B cell (primary cell): ENCODE results near the gene CRMP1. TPM values are rescaled to one million over a fixed set of nuclear protein-coding genes. Genes with fewer than 3 reads are reported as not detected.

Experiments
- ATAC-seq: fragments of 200-7000 bp; cut with Tn5 transposase; one replicate; pipeline ENCODE4 v1.10.0; 2021; ENCODE audit warnings: low read depth, mild to moderate bottlenecking, moderate number of reproducible peaks, moderate library complexity
- CTCF ChIA-PET: fragments of 350-600 bp; sonication (Branson Sonifier 250); formaldehyde crosslinking; loops from one replicate; lab custom pipeline; 2021; ENCODE audit warnings: antibody characterized with exemption, inconsistent platforms; lab: Charles Lee
- POLR2A ChIA-PET: fragments of 350-600 bp; sonication (Branson Sonifier 250); formaldehyde crosslinking; loops from one replicate; lab custom pipeline; 2021; ENCODE audit warnings: antibody characterized with exemption; lab: Charles Lee
- DNase-seq: peaks from one replicate; pipeline ENCODE4 v3.0.0; 2013
- H2AFZ ChIP-seq: 2 replicates; pipeline ENCODE4 v1.6.1; 2012; ENCODE audit warnings: mild to moderate bottlenecking, low read depth, low read length; ENCODE audit not compliant: insufficient read depth, poor library complexity, severe bottlenecking
- H3K27ac ChIP-seq, 2 donors: 1 replicate in 1 of 2; 2 replicates in 1 of 2; pipeline ENCODE4 v1.5.1; 2012 to 2013; ENCODE audit warnings: low read length in 2 of 2, mild to moderate bottlenecking in 2 of 2, moderate library complexity in 1 of 2
- H3K27me3 ChIP-seq, 4 experiments: fragments of 200-600 bp in 1 of 4; sonication (generic) in 1 of 4; replicated peaks in 1 of 4; 1 replicate in 2 of 4; 2 replicates in 2 of 4; pipeline versions ENCODE4 v1.6.1 to v1.7.0; 2013 to 2016; ENCODE audit warnings: low read length in 3 of 4, mild to moderate bottlenecking in 2 of 4, mixed read lengths in 1 of 4, moderate library complexity in 1 of 4; ENCODE audit not compliant: insufficient read depth in 4 of 4, control insufficient read depth in 3 of 4; ENCODE audit errors: control extremely low read depth in 1 of 4
- H3K36me3 ChIP-seq, 2 experiments: replicated peaks in 1 of 2; 1 replicate in 1 of 2; 2 replicates in 1 of 2; pipeline versions ENCODE4 v1.6.1 to v1.7.1; 2013; ENCODE audit warnings: low read length in 1 of 2; ENCODE audit not compliant: insufficient read depth in 2 of 2, control insufficient read depth in 1 of 2; ENCODE audit errors: control extremely low read depth in 1 of 2, extremely low read depth in 1 of 2
- H3K4me1 ChIP-seq, 2 donors: fragments of 200-600 bp in 1 of 2; sonication (generic) in 1 of 2; 1 replicate in 1 of 2; 2 replicates in 1 of 2; pipeline versions ENCODE4 v1.5.1 to v1.6.1; 2013 to 2017; ENCODE audit warnings: low read length in 2 of 2; ENCODE audit not compliant: control insufficient read depth in 2 of 2, insufficient read depth in 2 of 2
- H3K4me2 ChIP-seq: replicated peaks from 2 replicates; pipeline ENCODE3; 2012; ENCODE audit warnings: mild to moderate bottlenecking, low read depth, low read length; ENCODE audit not compliant: poor library complexity, severe bottlenecking
- H3K4me3 ChIP-seq, 5 experiments: fragments of 200-600 bp in 1 of 5; sonication (generic) in 1 of 5; 1 replicate in 3 of 5; 2 replicates in 2 of 5; pipeline versions ENCODE4 v1.5.1 to v1.7.0; 2011 to 2016; ENCODE audit warnings: low read length in 4 of 5, mild to moderate bottlenecking in 4 of 5, low read depth in 2 of 5, control low read depth in 1 of 5, moderate library complexity in 1 of 5; ENCODE audit not compliant: insufficient read depth in 1 of 5; ENCODE audit errors: control extremely low read depth in 1 of 5, extremely low read depth in 1 of 5
- H3K79me2 ChIP-seq: fragments of 200-600 bp; sonication (generic); one replicate; pipeline ENCODE4 v1.6.0; 2016; ENCODE audit warnings: low read length; ENCODE audit not compliant: control insufficient read depth, insufficient read depth
- H3K9ac ChIP-seq: fragments of 200-600 bp; sonication (generic); 2 replicates; pipeline ENCODE4 v1.6.1; 2017; ENCODE audit warnings: mild to moderate bottlenecking, low read length, moderate library complexity
- H3K9me3 ChIP-seq, 3 donors: one replicate each; pipeline versions ENCODE4 v1.6.1 to v1.7.1; 2013; ENCODE audit warnings: low read length in 2 of 3; ENCODE audit not compliant: control insufficient read depth in 2 of 3, insufficient read depth in 1 of 3; ENCODE audit errors: control extremely low read depth in 1 of 3
- H4K20me1 ChIP-seq: 2 replicates; pipeline ENCODE4 v1.6.0; 2012; ENCODE audit warnings: mild to moderate bottlenecking, low read length; ENCODE audit not compliant: insufficient read depth, control insufficient read depth, poor library complexity, severe bottlenecking
- H3K27ac Mint-ChIP-seq: one replicate; pipeline ENCODE4 v1.8.0; 2021; ENCODE audit warnings: mixed read lengths
- H3K27me3 Mint-ChIP-seq: one replicate; pipeline ENCODE4 v1.8.0; 2021; ENCODE audit warnings: mixed read lengths
- H3K4me1 Mint-ChIP-seq: one replicate; pipeline ENCODE4 v1.8.0; 2021; ENCODE audit warnings: mixed read lengths
- H3K4me3 Mint-ChIP-seq: one replicate; pipeline ENCODE4 v1.8.0; 2021; ENCODE audit warnings: mixed read lengths
- H3K9me3 Mint-ChIP-seq: one replicate; pipeline ENCODE4 v1.8.0; 2022; ENCODE audit warnings: mixed read lengths; ENCODE audit not compliant: insufficient read depth
- EZH2 ChIP-seq: IDR thresholded peaks from 2 replicates; pipeline ENCODE4 v1.6.1; 2012; ENCODE audit warnings: borderline replicate concordance, low read depth, mild to moderate bottlenecking, moderate library complexity, low read length; ENCODE audit not compliant: insufficient read depth, poor library complexity, severe bottlenecking
- WGBS: methylation state at CpG from one replicate; pipeline ENCODE4 v1.1.5; 2013; ENCODE audit warnings: missing lambda C conversion rate; ENCODE audit not compliant: insufficient coverage; 5-methylcytosine and 5-hydroxymethylcytosine counted together
- intact Hi-C: fragments of 100-400 bp; cut with micrococcal nuclease; formaldehyde crosslinking; loops from one replicate; pipeline ENCODE4 v1.10.0; 2022
- polyA plus RNA-seq: library from polyadenylated mRNA; depleted of rRNA; stranded (reverse); fragments of >200 nt; gene quantifications from 2 replicates; pipeline ENCODE4 v1.2.3, GENCODE V29; 2012
- total RNA-seq, 2 donors: library from RNA; stranded (reverse); fragments of 120-200 nt in 1 of 2; gene quantifications; 1 replicate in 1 of 2; 2 replicates in 1 of 2; pipeline versions ENCODE4 v1.2.3 to v1.2.4, GENCODE V29; 2013 to 2022
- TF ChIP-seq, protein P1 (sequence below): fragments of 200-600 bp; IDR thresholded peaks from one replicate; pipeline ENCODE4 v1.8.0; 2022; ENCODE audit warnings: antibody characterized with exemption, mild to moderate bottlenecking

CRMP1 gene
- total and polyA plus RNA-seq, 2 donors (not counting 1 experiment from before 2014, with no cell fraction given): 0.13 TPM; not detected in 1

DNA sequence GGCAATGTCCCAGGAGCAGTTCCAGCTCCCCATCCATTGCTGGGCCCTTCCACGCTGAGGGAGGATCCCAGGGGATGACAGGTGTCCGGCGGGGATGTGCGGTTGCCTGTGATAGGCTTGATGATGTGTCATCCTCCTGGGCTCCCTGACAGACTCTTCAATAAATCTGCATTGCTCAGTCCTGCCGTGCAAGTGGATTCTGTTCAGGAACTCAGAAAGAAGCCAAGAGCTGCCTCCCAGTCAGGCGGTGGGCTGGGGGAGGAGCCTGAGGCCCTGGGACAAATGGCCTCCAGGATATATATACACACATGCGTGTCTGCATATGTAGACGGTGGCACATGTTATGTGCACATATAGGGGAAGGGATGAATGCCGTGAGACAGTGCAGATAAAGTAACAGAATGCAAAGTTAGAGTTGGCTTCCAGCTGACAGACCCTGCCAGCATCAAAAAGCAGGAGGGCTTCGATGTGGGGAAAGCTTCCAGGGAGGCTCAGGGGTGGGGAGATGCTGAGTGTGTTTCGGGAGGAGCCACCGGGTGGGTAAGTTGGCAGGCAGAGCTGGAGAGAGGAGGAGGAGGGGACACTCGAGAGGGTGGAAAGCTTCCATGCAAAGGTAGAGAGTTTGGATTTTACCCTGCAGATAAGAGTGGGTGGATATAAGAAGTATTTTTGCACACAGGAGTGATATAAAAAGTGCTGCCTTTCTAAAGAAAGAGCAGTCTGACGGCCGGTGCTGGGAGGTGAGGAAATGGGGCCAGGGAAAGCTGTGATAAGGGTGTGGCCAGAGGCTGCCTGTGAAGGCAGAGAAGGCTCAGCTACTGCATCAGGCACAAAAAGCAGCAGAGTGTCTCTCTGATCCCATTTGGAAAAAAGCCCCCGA, 28.5 kb upstream of the CRMP1 start:
- intact Hi-C loops: no loop called here
- Histone ChIP-seq H3K36me3 (no peaks in the 10 kb centered on the region), H3K79me2 (no peaks in the 10 kb centered on the region), H3K4me3 (no peak overlapping the region), H3K4me2 (no peak overlapping the region), H3K4me1 (peaks cover 4 to 16% of the 10 kb centered on the region in 2 donors), H3K9me3 (peaks cover 0 to 22% (median 0%) of the 10 kb centered on the region in 3 donors), H3K27ac (no peak overlapping the region), H3K27me3 (peaks cover 0 to 10% (median 2%) of the 10 kb centered on the region in 4 experiments), H4K20me1 (no peaks in the 10 kb centered on the region), H2AFZ (no peak overlapping the region), H3K9ac (no peak overlapping the region)
- POLR2A ChIA-PET: no interaction called here
- no peak for ATAC-seq
- WGBS: 55% methylated on average over 11 of the region's 16 CpGs
- CTCF ChIA-PET: no interaction called here
- H3K4me1 Mint-ChIP-seq: peaks cover 9% of the 10 kb centered on the region
- no peak for DNase-seq
- no peak overlapping the region for H3K27ac Mint-ChIP-seq
- H3K27me3 Mint-ChIP-seq: peaks cover 24% of the 10 kb centered on the region
- H3K9me3 Mint-ChIP-seq: no peaks in the 10 kb centered on the region
- TF ChIP-seq EZH2: no peak
- TF ChIP-seq, protein P1, sequence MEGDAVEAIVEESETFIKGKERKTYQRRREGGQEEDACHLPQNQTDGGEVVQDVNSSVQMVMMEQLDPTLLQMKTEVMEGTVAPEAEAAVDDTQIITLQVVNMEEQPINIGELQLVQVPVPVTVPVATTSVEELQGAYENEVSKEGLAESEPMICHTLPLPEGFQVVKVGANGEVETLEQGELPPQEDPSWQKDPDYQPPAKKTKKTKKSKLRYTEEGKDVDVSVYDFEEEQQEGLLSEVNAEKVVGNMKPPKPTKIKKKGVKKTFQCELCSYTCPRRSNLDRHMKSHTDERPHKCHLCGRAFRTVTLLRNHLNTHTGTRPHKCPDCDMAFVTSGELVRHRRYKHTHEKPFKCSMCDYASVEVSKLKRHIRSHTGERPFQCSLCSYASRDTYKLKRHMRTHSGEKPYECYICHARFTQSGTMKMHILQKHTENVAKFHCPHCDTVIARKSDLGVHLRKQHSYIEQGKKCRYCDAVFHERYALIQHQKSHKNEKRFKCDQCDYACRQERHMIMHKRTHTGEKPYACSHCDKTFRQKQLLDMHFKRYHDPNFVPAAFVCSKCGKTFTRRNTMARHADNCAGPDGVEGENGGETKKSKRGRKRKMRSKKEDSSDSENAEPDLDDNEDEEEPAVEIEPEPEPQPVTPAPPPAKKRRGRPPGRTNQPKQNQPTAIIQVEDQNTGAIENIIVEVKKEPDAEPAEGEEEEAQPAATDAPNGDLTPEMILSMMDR: no peak
- no peak overlapping the region for H3K4me3 Mint-ChIP-seq

DNA sequence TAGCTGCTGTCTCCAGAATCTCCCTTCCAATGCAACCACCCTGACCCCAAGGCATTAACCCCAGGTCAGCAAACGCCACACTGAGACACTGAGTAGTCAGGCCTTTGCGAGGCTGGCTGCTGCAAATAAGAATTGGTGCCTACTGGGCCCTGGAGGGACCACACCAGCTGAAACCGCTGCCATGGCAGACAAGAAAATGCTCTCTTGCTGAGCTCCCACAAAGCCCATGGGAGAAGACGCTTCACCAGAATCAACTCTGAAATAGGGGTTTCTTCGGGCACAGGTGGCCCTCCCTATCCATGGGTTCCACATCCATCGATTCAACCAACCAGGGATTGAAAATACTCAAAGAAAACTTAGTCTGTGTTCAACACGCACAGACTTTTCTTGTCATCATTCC, 26.7 kb upstream of the CRMP1 start:
- ChIA-PET POLR2A (no interaction called here), CTCF (no interaction called here)
- no peak overlapping the region for H3K4me3 ChIP-seq
- no peaks in the 10 kb centered on the region for H3K9me3 Mint-ChIP-seq
- no peaks in the 10 kb centered on the region for H3K79me2 ChIP-seq
- H3K4me3 Mint-ChIP-seq: no peak overlapping the region
- H3K4me1 Mint-ChIP-seq: peaks cover 11% of the 10 kb centered on the region
- no peak overlapping the region for H3K27ac ChIP-seq
- intact Hi-C loops: no loop called here
- H3K27ac Mint-ChIP-seq: no peak overlapping the region
- H3K4me1 ChIP-seq: peaks cover 4 to 17% of the 10 kb centered on the region in 2 donors
- TF ChIP-seq, protein P1: no peak
- no peak for TF ChIP-seq EZH2
- H4K20me1 ChIP-seq: no peaks in the 10 kb centered on the region
- H3K9me3 ChIP-seq: peaks cover 0 to 18% (median 0%) of the 10 kb centered on the region in 3 donors
- no peak overlapping the region for H3K4me2 ChIP-seq
- no peak overlapping the region for H3K9ac ChIP-seq
- H3K36me3 ChIP-seq: no peaks in the 10 kb centered on the region
- H3K27me3 ChIP-seq: peaks cover 0 to 10% (median 2%) of the 10 kb centered on the region in 4 experiments
- peaks cover 24% of the 10 kb centered on the region for H3K27me3 Mint-ChIP-seq
- WGBS: 21% methylated on average over 5 of the region's 7 CpGs
- no peak overlapping the region for H2AFZ ChIP-seq
- no peak for ATAC-seq
- DNase-seq: no peak
